EL (cell line): ENCODE data around the gene TATDN3.
A peak's percentile ranks its signal among the peaks of the same experiment; 100 is the strongest.
"Not testable (repeated sequence)": the region's sequence is repeated elsewhere in the genome, so short reads cannot be mapped to it uniquely, and the experiment has no call there.

Experiments
- DNase-seq: peaks from one replicate; pipeline ENCODE4 v3.0.0-alpha.2; 2016

TATDN3 gene

DNA sequence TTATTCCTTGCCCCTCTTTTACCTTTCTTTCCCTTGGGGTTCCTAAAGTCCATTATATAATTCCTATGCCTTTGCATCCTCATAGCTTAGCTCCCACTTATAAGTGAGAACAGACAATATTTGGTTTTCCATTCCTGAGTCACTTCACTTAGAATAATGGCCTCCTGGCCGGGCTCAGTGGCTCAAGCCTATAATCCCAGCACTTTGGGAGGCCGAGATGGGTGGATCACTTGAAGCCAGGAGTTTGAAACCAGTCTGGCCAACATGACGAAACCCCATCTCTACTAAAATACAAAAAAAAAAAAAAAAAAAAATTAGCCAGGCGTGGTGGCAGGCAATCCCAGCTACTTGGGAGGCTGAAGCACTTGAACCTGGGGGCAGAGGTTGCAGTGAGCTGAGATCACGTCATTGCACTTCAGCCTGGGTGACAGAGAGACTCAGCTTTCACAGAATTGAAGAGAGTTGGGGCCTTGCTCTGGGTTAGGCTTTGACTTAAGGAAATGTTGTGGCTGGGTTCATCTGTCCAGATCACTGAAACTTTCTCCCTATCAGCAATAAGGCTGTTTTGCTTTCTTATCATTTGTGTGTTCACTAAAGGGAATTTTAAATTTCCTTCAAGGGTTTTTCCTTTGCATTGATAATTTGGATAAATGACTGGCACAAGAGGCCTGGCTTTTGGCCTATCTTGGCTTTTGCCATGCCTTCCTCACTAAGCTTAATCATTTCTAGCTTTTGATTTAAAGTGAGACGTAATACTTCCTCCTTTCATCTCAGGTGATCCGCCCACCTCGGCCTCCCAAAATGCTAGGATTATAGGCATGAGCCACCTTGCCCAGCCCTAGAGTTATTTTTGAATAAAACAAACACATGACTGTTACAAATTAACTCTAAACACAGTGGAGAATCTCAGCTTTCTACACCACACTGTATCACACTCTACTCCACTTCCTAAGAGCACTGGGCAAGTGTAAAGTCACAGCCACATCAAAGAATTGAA is 41.8 kb downstream of the TATDN3 start:
- DNase-seq: not testable (repeated sequence)

DNA sequence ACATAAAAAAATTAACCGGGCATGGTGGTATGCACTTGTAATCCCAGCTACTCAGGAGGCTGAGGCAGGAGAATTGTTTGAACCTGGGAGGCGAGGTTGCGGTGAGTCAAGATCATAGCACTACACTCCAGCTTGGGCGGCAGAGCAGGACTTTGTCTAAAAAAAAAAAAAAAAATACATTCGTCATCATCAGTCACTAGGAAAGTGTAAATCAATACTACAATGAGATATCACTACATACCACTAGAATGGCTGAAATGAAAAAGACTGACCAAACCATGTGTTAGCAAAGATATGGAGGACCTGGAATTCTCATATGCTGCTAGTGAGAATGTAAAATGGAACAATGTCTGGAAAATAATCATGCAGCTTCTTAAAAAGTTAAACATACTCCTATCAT is 46.5 kb downstream of the TATDN3 start:
- DNase-seq: no peak

DNA sequence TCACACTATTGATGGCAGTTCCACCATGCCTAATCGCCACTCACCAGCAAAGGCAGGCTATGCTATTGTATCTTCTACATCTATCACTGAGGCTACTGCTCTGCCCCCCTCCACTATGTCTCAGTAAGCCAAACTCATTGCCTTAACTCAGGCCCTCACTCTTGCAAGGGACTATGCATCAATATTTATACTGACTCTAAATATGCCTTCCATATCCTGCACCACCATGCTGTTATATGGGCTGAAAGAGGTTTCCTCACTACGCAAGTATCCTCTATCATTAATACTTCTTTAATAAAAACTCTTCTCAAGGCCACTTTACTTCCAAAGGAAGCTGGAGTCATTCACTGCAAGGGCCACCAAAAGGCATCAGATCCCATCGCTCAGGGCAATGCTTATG is 52.8 kb downstream of the TATDN3 start:
- not testable (repeated sequence) for DNase-seq

DNA sequence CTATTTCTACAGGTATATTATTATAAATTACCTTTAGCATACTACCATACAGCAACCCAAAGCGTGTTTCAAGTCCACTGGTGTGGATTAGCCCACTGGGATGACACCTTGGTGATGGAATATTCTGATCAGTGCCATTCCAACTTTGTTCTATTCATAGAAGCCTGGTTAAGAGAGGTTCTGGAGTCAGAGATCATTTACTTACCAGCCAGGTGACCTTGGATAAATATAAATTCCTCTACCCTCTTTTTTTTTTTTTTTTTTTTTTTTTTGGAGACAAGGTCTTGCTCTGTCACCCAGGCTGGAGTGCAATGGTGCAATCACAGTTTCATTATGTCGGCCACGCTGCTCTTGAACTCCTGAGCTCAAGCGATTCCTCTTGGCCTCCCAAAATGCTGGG is 55.9 kb downstream of the TATDN3 start, which contains the start of gene SPATA45:
Gene SPATA45, minus strand, starts transcription at position 101 of the 400 bp plus-strand sequence. CDS start 11,500 bp downstream, outside the sequence.
- DNase-seq: no peak

DNA sequence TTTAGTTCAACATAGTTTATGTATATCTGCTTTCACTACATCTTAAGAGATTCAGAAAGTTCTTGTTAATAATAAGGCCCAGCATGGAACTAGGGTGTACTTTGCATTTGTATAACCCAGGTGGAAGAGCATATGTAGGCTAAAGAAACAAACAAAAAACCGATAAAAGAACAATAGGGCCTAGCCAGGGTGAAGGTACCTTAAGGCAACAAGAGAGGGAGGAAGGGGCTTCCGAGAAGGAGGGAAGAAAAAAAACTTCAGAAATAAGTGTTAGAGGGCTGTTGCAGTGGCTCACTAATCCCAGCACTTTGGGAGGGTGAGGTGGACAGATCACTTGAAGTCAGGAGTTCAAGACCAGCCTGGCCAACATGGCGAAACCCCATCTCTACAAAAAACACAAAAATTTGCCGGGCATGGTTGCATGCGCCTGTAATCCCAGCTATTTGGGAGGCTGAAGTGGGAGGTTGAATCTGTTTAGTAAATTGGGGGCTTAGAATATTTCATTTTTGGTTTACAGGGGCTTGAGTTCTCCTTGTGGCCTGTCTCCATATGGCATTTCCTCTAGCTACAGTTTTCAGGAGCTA is 60.5 kb downstream of the TATDN3 start:
- no peak for DNase-seq

DNA sequence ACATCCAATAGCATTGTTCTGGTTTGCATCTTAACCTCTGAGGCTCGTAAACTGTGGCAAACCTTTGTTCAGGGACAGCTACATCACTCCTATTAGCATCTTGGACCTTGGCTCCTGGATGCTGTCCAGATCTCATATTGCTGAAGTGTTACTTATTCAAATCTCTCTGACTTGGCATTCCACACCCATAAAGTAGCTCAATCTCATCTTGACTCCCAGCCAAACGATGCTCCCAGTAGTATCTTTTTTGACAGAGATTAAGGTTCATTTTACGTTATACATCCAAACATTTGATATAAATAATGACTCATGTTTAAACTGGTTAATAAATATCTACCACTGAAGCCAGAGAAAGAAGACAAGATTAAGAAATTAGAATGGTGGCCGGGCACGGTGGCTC is 62.0 kb downstream of the TATDN3 start:
- no peak for DNase-seq

DNA sequence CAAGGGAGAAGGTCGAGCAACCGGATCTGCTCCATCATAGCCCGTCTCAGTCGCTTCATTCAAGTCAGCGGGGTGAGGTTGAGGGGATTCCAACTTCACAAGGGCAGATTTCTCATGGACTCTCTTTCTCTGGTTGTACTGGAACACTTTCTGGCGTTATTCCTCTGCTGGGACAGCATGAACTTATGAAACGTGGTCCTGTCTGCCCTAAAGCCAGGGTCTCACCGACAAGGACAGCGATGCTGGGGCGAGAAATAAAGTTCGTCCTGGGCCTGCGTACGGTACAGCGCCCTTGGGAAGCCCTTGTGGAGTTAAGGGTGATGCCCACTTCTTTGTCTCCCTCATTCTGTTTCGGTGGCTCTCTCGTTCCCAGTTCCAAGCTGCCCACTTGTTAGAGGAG is 65.1 kb downstream of the TATDN3 start:
- DNase-seq: no peak

DNA sequence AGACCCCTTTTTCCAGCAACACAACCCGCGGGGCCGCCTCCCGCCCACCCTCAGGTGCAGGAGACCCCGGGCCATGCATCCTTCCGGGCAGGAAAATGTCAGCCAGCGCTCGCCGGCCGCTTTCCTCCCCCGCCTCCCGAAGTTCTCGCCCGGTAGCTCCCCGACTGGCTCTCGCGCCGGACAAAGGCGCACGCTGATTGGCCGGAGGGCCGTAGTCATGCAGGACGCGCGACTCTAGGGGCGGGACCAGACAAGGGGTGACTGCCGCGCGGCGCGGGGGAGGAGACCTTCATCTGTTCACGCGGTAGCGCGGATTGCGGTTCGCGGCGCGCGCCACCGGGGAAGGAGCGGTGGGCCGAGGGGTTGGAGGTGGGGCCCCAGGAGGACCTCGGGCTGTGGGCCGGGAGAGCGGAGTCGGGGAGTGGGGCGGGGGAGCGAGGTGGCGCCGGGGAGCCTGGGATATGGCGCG is 66.3 kb downstream of the TATDN3 start, which contains the start of gene FLVCR1:
Gene FLVCR1, plus strand, starts transcription at position 284 of the 469 bp plus-strand sequence. Its CDS starts 178 bp downstream, at position 462.
- peak; percentile 96 for DNase-seq

DNA sequence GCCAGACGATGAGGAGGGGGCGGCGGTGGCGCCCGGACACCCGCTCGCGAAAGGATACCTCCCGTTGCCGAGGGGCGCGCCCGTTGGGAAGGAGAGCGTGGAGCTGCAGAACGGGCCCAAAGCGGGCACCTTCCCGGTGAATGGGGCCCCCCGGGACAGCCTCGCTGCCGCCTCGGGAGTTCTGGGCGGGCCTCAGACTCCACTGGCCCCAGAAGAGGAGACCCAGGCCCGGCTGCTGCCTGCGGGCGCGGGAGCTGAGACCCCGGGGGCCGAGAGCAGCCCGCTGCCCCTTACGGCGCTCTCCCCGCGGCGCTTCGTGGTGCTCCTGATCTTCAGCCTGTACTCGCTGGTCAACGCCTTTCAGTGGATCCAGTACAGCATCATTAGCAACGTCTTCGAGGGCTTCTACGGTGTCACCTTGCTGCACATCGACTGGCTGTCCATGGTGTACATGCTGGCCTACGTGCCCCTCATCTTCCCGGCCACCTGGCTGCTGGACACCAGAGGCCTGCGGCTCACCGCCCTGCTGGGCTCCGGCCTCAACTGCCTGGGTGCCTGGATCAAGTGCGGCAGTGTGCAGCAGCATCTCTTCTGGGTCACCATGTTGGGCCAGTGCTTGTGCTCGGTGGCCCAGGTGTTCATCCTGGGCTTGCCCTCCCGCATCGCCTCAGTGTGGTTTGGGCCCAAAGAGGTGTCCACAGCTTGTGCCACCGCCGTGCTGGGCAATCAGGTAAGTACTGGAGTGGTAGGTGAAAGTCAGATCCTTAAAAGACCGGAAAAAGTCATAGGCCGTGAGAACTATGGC is 67.0 kb downstream of the TATDN3 start:
- DNase-seq: peak; percentile 34

DNA sequence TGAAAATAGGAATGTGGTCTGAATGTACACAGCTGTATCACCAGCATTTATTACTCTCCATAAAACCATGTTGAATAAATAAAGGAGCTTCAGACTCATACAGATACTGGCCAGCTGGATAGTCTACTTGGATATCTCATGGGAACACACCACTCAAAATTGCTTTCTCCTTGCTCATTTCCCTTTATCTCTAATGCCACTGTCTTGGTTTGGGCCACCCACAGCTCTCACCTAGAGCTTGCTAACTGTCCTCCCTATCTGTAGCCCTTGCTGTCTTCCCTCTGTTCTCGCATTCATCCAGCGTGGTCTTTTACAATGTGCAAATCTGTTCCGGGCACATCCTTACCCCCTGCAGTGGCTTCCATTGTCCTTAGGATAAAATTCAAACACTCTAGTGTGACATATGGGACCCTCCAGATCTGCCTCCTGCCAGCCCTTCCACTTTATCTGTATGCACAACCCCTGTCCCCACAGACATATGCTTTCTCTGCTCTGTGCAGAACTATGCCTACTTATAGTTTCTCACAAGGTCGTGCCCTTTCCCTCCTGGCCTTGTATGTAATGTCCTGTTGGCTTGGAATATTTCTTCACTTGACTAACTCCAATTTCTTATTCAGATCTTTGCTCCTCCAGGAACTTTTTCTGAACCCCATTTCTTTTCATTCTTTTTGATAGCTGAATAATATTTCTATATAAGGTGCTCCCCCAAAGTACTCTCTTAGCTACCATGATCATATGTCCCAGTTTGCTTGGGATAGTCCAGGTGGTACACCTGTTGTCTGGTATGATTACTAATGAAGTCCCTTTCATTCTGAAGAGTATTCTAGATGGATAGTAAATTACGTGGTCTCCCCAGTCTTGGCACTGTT is 69.3 kb downstream of the TATDN3 start:
- DNase-seq: peak; percentile 33

DNA sequence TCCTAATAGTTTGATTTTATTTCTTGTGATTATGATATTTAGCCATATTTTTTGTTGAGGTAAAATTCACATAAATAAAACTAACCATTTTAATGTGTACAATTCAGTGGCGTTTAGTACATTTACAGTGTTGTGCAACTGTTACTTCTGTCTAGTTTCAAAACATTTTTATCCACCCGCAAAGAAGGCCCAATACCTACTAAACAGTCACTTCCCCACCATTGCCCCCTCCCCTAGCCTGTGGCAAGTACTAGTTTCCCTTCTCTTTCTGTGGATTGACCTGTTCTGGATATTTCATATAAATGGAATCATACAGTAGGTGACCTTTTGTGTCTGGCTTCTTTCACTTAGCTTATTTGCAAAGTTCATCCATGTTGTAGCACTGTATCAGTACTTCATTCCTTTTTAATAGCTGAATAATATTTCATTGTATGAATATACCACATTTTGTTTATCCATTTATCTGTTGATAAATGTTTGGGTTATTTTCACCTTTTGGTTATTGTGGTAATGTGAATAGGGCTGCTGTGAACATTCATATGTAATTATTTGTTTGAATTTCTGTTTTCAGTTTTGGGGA is 70.5 kb downstream of the TATDN3 start:
- DNase-seq: no peak

DNA sequence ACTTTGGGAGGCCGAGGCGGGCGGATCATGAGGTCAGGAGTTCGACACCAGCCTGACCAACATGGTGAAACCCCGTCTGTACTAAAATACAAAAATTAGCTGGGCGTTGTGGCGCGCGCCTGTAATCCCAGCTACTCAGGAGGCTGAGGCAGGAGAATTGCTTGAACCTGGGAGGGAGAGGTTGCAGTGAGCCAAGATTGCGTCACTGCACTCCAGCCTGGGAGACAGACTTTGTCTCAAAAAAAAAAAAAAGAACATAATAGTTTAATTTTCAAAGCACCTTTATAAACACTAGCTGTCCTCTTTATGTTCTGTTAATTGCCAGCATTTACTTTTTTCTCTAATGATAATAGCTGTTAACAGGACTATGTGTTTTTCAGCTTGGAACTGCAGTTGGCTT is 71.7 kb downstream of the TATDN3 start:
- not testable (repeated sequence) for DNase-seq

DNA sequence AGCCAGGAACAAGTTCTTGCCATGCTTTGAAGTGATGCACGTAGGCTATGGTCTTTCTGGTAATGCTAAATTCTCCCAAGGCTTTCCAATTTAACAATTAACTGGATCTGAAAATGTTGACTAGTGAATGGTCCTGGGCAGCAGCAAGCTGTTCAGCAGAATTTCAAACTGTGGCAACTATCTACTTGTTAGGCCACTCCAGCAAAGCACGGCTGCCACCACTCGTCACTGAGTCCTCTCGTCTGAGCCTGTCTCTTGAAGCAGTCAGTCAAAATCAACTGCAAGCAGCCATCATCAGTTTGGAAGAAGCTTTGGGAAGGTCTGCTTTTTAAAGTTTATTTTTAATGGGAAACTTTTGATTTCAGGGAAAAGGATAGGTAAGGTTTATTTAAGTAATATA is 72.5 kb downstream of the TATDN3 start:
- no peak for DNase-seq
